SK-N-SH (cell line): Measurements from ENCODE around the gene EXOC4. TPM values are rescaled to one million over a fixed set of nuclear protein-coding genes. Genes with fewer than 3 reads are reported as not detected.

ENCODE experiments used
- CTCF ChIA-PET: fragments of 300-600, 350-600 bp; formaldehyde crosslinking; extraction: SDS; loops from one replicate; lab custom pipeline; 2021; lab: Yijun Ruan, JAX
- POLR2A ChIA-PET: fragments of 350-600 bp; sonication (Branson Sonifier 250); formaldehyde crosslinking; extraction: SDS; loops from one replicate; lab custom pipeline; 2020; ENCODE audit warnings: antibody characterized with exemption, inconsistent platforms; lab: Yijun Ruan, JAX
- DNase-seq: peaks from one replicate; pipeline ENCODE4 v3.0.0; 2012
- H2AFZ ChIP-seq: fragments of 200-600 bp; sonication (generic); 2 replicates; pipeline ENCODE4 v1.8.1; 2016; ENCODE audit warnings: antibody characterized with exemption, mild to moderate bottlenecking, low read depth
- H3F3A ChIP-seq: fragments of 200-600 bp; sonication (generic); replicated peaks from 2 replicates; pipeline ENCODE3; 2016; ENCODE audit warnings: antibody characterized with exemption, mild to moderate bottlenecking; ENCODE audit not compliant: insufficient read depth
- H3K27ac ChIP-seq, 2 experiments: fragments of 200-500 bp in 1 of 2; fragments of 200-600 bp in 1 of 2; sonication (Bioruptor generic) in 1 of 2; sonication (generic), shearing (Covaris generic) in 1 of 2; 2 replicates each; pipeline versions ENCODE4 v1.5.1 to v1.6.1; 2014 to 2016; ENCODE audit warnings: low read depth in 2 of 2, inconsistent platforms in 1 of 2, low read length in 1 of 2, mild to moderate bottlenecking in 1 of 2, mixed read lengths in 1 of 2
- H3K27me3 ChIP-seq: fragments of 200-600 bp; sonication (generic), shearing (Covaris generic); 2 replicates; pipeline ENCODE4 v1.6.1; 2016; ENCODE audit warnings: mixed run types; ENCODE audit not compliant: insufficient read depth
- H3K36me3 ChIP-seq, 2 experiments: fragments of 200-500 bp in 1 of 2; fragments of 200-600 bp in 1 of 2; sonication (Bioruptor generic) in 1 of 2; sonication (generic) in 1 of 2; replicated peaks in 1 of 2; 2 replicates each; pipeline versions ENCODE3 to v1.5.1; 2014 to 2016; ENCODE audit warnings: low read length in 1 of 2, mild to moderate bottlenecking in 1 of 2; ENCODE audit not compliant: insufficient read depth in 2 of 2, control insufficient read depth in 1 of 2
- H3K4me1 ChIP-seq, 2 experiments: fragments of 200-500 bp in 1 of 2; fragments of 200-600 bp in 1 of 2; sonication (Bioruptor generic) in 1 of 2; sonication (generic), shearing (Covaris generic) in 1 of 2; 2 replicates each; pipeline versions ENCODE4 v1.5.1 to v1.6.1; 2014 to 2016; ENCODE audit warnings: low read depth in 1 of 2, low read length in 1 of 2, mixed run types in 1 of 2; ENCODE audit not compliant: insufficient read depth in 2 of 2, control insufficient read depth in 1 of 2
- H3K4me2 ChIP-seq: fragments of 200-600 bp; sonication (generic), shearing (Covaris generic); 2 replicates; pipeline ENCODE4 v1.6.1; 2017; ENCODE audit warnings: mixed run types
- H3K4me3 ChIP-seq, 2 experiments: fragments of 200-500 bp in 1 of 2; fragments of 200-600 bp in 1 of 2; sonication (Bioruptor generic) in 1 of 2; sonication (generic), shearing (Covaris generic) in 1 of 2; 2 replicates each; pipeline versions ENCODE4 v1.5.1 to v1.8.1; 2014 to 2016; ENCODE audit warnings: low read depth in 2 of 2, inconsistent platforms in 1 of 2, low read length in 1 of 2, mild to moderate bottlenecking in 1 of 2, mixed read lengths in 1 of 2, moderate library complexity in 1 of 2
- H3K79me2 ChIP-seq: fragments of 200-600 bp; sonication (generic); 2 replicates; pipeline ENCODE4 v1.8.1; 2017; ENCODE audit warnings: mild to moderate bottlenecking; ENCODE audit not compliant: insufficient read depth
- H3K9ac ChIP-seq: fragments of 200-600 bp; sonication (generic); 2 replicates; pipeline ENCODE4 v1.6.1; 2017; ENCODE audit warnings: mixed run types
- H3K9me2 ChIP-seq: fragments of 200-600 bp; sonication (generic); 2 replicates; pipeline ENCODE4 v1.6.1; 2017; ENCODE audit warnings: mixed run types
- H3K9me3 ChIP-seq: fragments of 200-600 bp; sonication (generic); 2 replicates; pipeline ENCODE4 v1.6.1; 2017; ENCODE audit warnings: mixed run types, mild to moderate bottlenecking, moderate library complexity
- H4K20me1 ChIP-seq: fragments of 200-600 bp; sonication (generic); 2 replicates; pipeline ENCODE4 v1.6.1; 2017; ENCODE audit warnings: mild to moderate bottlenecking, mixed run types; ENCODE audit not compliant: insufficient read depth
- FOXM1 ChIP-seq: IDR thresholded peaks from 2 replicates; pipeline ENCODE4 v1.4.0; 2012; ENCODE audit warnings: low read depth, mild to moderate bottlenecking
- GABPA ChIP-seq: IDR thresholded peaks from 2 replicates; pipeline ENCODE4 v1.4.0; 2012; ENCODE audit warnings: low read depth, mild to moderate bottlenecking
- JUND ChIP-seq: IDR thresholded peaks from 2 replicates; pipeline ENCODE4 v1.4.0; 2012
- MEF2A ChIP-seq: IDR thresholded peaks from 2 replicates; pipeline ENCODE4 v1.4.0; 2012; ENCODE audit warnings: low read depth, borderline replicate concordance
- NRF1 ChIP-seq: IDR thresholded peaks from 2 replicates; pipeline ENCODE4 v1.6.1; 2012; ENCODE audit warnings: low read depth, mild to moderate bottlenecking, low read length
- PBX3 ChIP-seq: IDR thresholded peaks from 2 replicates; pipeline ENCODE4; 2012
- POLR2AphosphoS5 ChIP-seq: IDR thresholded peaks from 2 replicates; pipeline ENCODE4 v1.6.1; 2012; ENCODE audit warnings: low read depth, low read length
- RAD21 ChIP-seq: IDR thresholded peaks from 2 replicates; pipeline ENCODE4 v1.6.1; 2012; ENCODE audit warnings: mild to moderate bottlenecking, low read length
- REST ChIP-seq: IDR thresholded peaks from 2 replicates; pipeline ENCODE4 v1.6.1; 2012; ENCODE audit warnings: mild to moderate bottlenecking, low read depth, low read length, moderate library complexity
- SIN3A ChIP-seq: IDR thresholded peaks from 2 replicates; pipeline ENCODE4 v1.6.1; 2012; ENCODE audit warnings: low read depth, mild to moderate bottlenecking, low read length, moderate library complexity, borderline replicate concordance
- SMC3 ChIP-seq: IDR thresholded peaks from 2 replicates; pipeline ENCODE4 v1.6.1; 2012; ENCODE audit warnings: low read depth, low read length, improper control_type of control experiment
- polyA plus RNA-seq, 3 experiments: library from polyadenylated mRNA; depleted of rRNA; stranded (reverse); fragments of >200 nt; gene quantifications; 2 replicates each; pipeline ENCODE4 v1.2.3, GENCODE V29; 2012
- TF ChIP-seq, protein P1 (sequence below): fragments of 150-350 bp; IDR thresholded peaks from 2 replicates; pipeline ENCODE4 v1.6.1; 2017; ENCODE audit warnings: antibody characterized with exemption, low read length, low read depth, borderline replicate concordance
- TF ChIP-seq, protein P2 (sequence below): fragments of 200-600 bp; sonication (generic); IDR thresholded peaks from 2 replicates; pipeline ENCODE4 v1.6.1; 2017; ENCODE audit warnings: antibody characterized with exemption, mild to moderate bottlenecking, moderate library complexity

EXOC4 gene
- polyA plus RNA-seq, 1 of the 3 experiments (the other 2 are of a cell fraction), result 37.3 TPM

DNA sequence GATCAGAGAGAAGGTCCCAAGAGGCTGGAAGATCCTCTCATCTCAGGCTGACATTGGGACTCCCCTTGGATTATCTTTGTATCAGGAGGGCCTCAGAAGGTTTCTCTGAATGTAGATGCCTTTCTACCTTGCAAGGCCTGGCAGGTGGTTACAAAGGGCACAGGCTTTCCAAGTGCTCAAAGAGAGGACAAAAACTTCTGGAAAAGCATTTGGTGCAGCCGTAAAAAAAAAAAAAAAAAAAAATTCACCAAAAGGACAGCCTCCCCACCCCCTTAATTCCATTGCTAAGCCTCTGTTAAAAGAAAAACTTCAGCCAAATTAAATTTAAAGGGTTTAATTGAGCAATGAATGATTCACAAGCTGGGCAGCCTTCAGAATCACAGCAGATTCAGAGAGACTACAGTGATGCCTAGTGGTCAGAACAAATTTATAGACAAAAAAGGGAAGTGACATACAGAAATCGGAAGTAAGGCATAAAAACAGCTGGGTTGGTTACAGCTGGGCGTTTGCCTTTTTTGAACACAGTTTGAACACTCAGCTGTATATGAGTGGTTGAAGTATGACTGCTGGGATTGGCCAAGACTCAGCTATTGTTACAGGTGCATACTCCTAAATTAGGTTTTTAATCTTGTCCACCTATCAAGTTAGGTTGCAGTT lies 831.7 kb downstream of the EXOC4 start (continued):
- no peak for TF ChIP-seq REST
- no peak for TF ChIP-seq MEF2A
- TF ChIP-seq, protein P1, sequence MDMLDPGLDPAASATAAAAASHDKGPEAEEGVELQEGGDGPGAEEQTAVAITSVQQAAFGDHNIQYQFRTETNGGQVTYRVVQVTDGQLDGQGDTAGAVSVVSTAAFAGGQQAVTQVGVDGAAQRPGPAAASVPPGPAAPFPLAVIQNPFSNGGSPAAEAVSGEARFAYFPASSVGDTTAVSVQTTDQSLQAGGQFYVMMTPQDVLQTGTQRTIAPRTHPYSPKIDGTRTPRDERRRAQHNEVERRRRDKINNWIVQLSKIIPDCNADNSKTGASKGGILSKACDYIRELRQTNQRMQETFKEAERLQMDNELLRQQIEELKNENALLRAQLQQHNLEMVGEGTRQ, result no peak

- H3K27ac ChIP-seq, result no peak overlapping the region
- peaks cover 26% of the 10 kb centered on the region for H3K9me3 ChIP-seq
- ChIA-PET POLR2A (no interaction called here), CTCF (interaction anchor here (0.6 to 1.2 kb wide), 5 partner anchors 14 to 1253 kb away, joined by 3 to 4 read pairs (median 3); no protein-coding TSS in a partner anchor)
- no peaks in the 10 kb centered on the region for H3K9me2 ChIP-seq
- H3K27me3 ChIP-seq, result no peaks in the 10 kb centered on the region
- no peaks in the 10 kb centered on the region for H4K20me1 ChIP-seq
- no peaks in the 10 kb centered on the region for H3K79me2 ChIP-seq
- peaks cover 0 to 2% of the 10 kb centered on the region in 2 experiments for H3K36me3 ChIP-seq
- no peak overlapping the region for H2AFZ ChIP-seq
- H3K4me2 ChIP-seq, result no peak overlapping the region
- no peak overlapping the region for H3K4me3 ChIP-seq
- H3F3A ChIP-seq, result no peaks in the 10 kb centered on the region
- no peak for DNase-seq
- H3K9ac ChIP-seq, result no peak overlapping the region
- TF ChIP-seq SMC3, result no peak
- TF ChIP-seq PBX3, result no peak
- no peak for TF ChIP-seq REST
- no peak for TF ChIP-seq JUND
- no peak for TF ChIP-seq NRF1
- no peak for TF ChIP-seq FOXM1
- no peak for TF ChIP-seq RAD21
- TF ChIP-seq SIN3A, result no peak
- no peak for TF ChIP-seq POLR2AphosphoS5
- TF ChIP-seq GABPA, result no peak
- TF ChIP-seq, protein P2, sequence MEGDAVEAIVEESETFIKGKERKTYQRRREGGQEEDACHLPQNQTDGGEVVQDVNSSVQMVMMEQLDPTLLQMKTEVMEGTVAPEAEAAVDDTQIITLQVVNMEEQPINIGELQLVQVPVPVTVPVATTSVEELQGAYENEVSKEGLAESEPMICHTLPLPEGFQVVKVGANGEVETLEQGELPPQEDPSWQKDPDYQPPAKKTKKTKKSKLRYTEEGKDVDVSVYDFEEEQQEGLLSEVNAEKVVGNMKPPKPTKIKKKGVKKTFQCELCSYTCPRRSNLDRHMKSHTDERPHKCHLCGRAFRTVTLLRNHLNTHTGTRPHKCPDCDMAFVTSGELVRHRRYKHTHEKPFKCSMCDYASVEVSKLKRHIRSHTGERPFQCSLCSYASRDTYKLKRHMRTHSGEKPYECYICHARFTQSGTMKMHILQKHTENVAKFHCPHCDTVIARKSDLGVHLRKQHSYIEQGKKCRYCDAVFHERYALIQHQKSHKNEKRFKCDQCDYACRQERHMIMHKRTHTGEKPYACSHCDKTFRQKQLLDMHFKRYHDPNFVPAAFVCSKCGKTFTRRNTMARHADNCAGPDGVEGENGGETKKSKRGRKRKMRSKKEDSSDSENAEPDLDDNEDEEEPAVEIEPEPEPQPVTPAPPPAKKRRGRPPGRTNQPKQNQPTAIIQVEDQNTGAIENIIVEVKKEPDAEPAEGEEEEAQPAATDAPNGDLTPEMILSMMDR, result no peak
- H3K4me1 ChIP-seq, result peaks cover 0 to 6% of the 10 kb centered on the region in 2 experiments; a peak in 1 of 4 replicates
Measured at GRCh38 chr7:134085311-134085710, 832.4 kb downstream of the EXOC4 start.
